Brain microvascular endothelial cell (primary cell): ENCODE data around the gene PRM1.
"Not testable (repeated sequence)": the region's sequence is repeated elsewhere in the genome, so short reads cannot be mapped to it uniquely, and the experiment has no call there.

Experiments
- DNase-seq: peaks from one replicate; pipeline ENCODE4 v3.0.0-alpha.2; 2020
- H3K27ac ChIP-seq: fragments of 250-450 bp; sonication (Bioruptor Pico); 2 replicates; pipeline ENCODE4 v1.5.1; 2020; ENCODE audit warnings: mild to moderate bottlenecking, moderate library complexity
- H3K27me3 ChIP-seq: fragments of 250-450 bp; sonication (Bioruptor Pico); replicated peaks from 2 replicates; pipeline ENCODE4 v1.5.1; 2020; ENCODE audit warnings: mild to moderate bottlenecking
- H3K36me3 ChIP-seq: fragments of 250-450 bp; sonication (Bioruptor Pico); replicated peaks from 2 replicates; pipeline ENCODE4 v1.5.1; 2020; ENCODE audit warnings: mild to moderate bottlenecking
- H3K4me3 ChIP-seq: 2 replicates; pipeline ENCODE4 v1.5.1; 2011; ENCODE audit warnings: low read depth, mild to moderate bottlenecking, control low read depth, low read length, moderate library complexity
- CTCF ChIP-seq: IDR thresholded peaks from 2 replicates; pipeline ENCODE4 v1.5.1; 2011; ENCODE audit warnings: low read depth, mild to moderate bottlenecking, moderate library complexity, low read length, control low read depth, inconsistent platforms; ENCODE audit errors: missing control alignments
- in situ Hi-C: cut with HindIII; loops from 2 replicates; pipeline ENCODE4 v1.10.0; 2017; ENCODE audit warnings: low sequenced_read_pairs, low pct_ligation_motif_present

Gene PRM1

GRCh38 chr16:11290102-11290893 is 9.2 kb upstream of the PRM1 start:
- no peak for DNase-seq
- in situ Hi-C loops = no loop called here
- Histone ChIP-seq H3K27ac (no peak overlapping the region), H3K27me3 (no peaks in the 10 kb centered on the region), H3K4me3 (no peak overlapping the region), H3K36me3 (no peaks in the 10 kb centered on the region)
- no peak for TF ChIP-seq CTCF

GRCh38 chr16:11289696-11290095 is 8.6 kb upstream of the PRM1 start:
- H3K36me3 ChIP-seq, DNase-seq, H3K27me3 ChIP-seq, H3K4me3 ChIP-seq, H3K27ac ChIP-seq, in situ Hi-C loops: not testable (repeated sequence)

- H3K27ac ChIP-seq = no peak overlapping the region
- no peak overlapping the region for H3K4me3 ChIP-seq
- H3K36me3 ChIP-seq = no peaks in the 10 kb centered on the region
- in situ Hi-C loops = no loop called here
- TF ChIP-seq CTCF = no peak
- DNase-seq = no peak
- no peaks in the 10 kb centered on the region for H3K27me3 ChIP-seq
These were observed 8.1 kb upstream of the PRM1 start for GRCh38 chr16:11289202-11289601.

- no peak overlapping the region for H3K27ac ChIP-seq
- in situ Hi-C loops = no loop called here
- DNase-seq = no peak
- no peak for TF ChIP-seq CTCF
- no peaks in the 10 kb centered on the region for H3K27me3 ChIP-seq
- no peaks in the 10 kb centered on the region for H3K36me3 ChIP-seq
- no peak overlapping the region for H3K4me3 ChIP-seq
These were observed 4.7 kb upstream of the PRM1 start for GRCh38 chr16:11285842-11286241.

GRCh38 chr16:11283820-11284248 is 2.7 kb upstream of the PRM1 start:
- H3K36me3 ChIP-seq = no peaks in the 10 kb centered on the region
- in situ Hi-C loops = no loop called here
- no peak for TF ChIP-seq CTCF
- no peaks in the 10 kb centered on the region for H3K27me3 ChIP-seq
- DNase-seq = no peak
- H3K27ac ChIP-seq = no peak overlapping the region
- H3K4me3 ChIP-seq = no peak overlapping the region

GRCh38 chr16:11278681-11279628 is 2.2 kb downstream of the PRM1 start:
- DNase-seq = no peak
- in situ Hi-C loops = no loop called here
- no peak overlapping the region for H3K27ac ChIP-seq
- TF ChIP-seq CTCF = no peak
- H3K36me3 ChIP-seq = no peaks in the 10 kb centered on the region
- no peaks in the 10 kb centered on the region for H3K27me3 ChIP-seq
- no peak overlapping the region for H3K4me3 ChIP-seq
